SK-N-SH treated with all-trans-retinoic acid at 6 μM for 48 hours (cell line): ENCODE results near the gene ADARB2.

Experiments used
- ATAC-seq: fragments of 200-7000 bp; cut with Tn5 transposase; 3 replicates; pipeline ENCODE4 v1.9.1; 2020; ENCODE audit warnings: mild to moderate bottlenecking, moderate library complexity
- ARNTL ChIP-seq: fragments of 450-650 bp; formaldehyde crosslinking; IDR thresholded peaks from 2 replicates; pipeline ENCODE4 v1.5.0; 2020; ENCODE audit warnings: low read depth, mild to moderate bottlenecking, moderate library complexity, borderline replicate concordance
- BACH2 ChIP-seq: fragments of 250-450 bp; sonication (Bioruptor Pico); IDR thresholded peaks from 2 replicates; pipeline ENCODE4 v1.9.0; 2021; ENCODE audit warnings: mild to moderate bottlenecking, borderline replicate concordance
- CSDC2 ChIP-seq: fragments of 250-450 bp; sonication (Bioruptor Pico); IDR thresholded peaks from 2 replicates; pipeline ENCODE4 v1.5.0; 2020; ENCODE audit warnings: mild to moderate bottlenecking, moderate library complexity
- ESRRG ChIP-seq: fragments of 250-450 bp; sonication (Bioruptor Pico); IDR thresholded peaks from 2 replicates; pipeline ENCODE4 v1.6.1; 2021; ENCODE audit warnings: mild to moderate bottlenecking
- GLIS3 ChIP-seq: fragments of 250-450 bp; sonication (Bioruptor Pico); IDR thresholded peaks from 2 replicates; pipeline ENCODE4 v1.5.0; 2020; ENCODE audit warnings: mild to moderate bottlenecking, moderate library complexity
- ISL1 ChIP-seq: fragments of 250-450 bp; sonication (Bioruptor Pico); IDR thresholded peaks from 2 replicates; pipeline ENCODE4 v2.1.2; 2022; ENCODE audit warnings: mild to moderate bottlenecking, moderate library complexity
- OSR1 ChIP-seq: fragments of 250-450 bp; sonication (Bioruptor Pico); IDR thresholded peaks from 2 replicates; pipeline ENCODE4 v1.8.0; 2022; ENCODE audit warnings: moderate library complexity, mild to moderate bottlenecking, inconsistent platforms
- PPARA ChIP-seq: fragments of 250-450 bp; sonication (Bioruptor Pico); IDR thresholded peaks from 2 replicates; pipeline ENCODE4 v1.5.0; 2020; ENCODE audit warnings: mild to moderate bottlenecking, borderline replicate concordance
- RARB ChIP-seq: fragments of 250-450 bp; sonication (Bioruptor Pico); IDR thresholded peaks from 2 replicates; pipeline ENCODE4 v1.8.0; 2021; ENCODE audit warnings: mild to moderate bottlenecking, moderate library complexity
- SNAI2 ChIP-seq: fragments of 250-450 bp; sonication (Bioruptor Pico); IDR thresholded peaks from 2 replicates; pipeline ENCODE4 v1.5.0; 2020; ENCODE audit warnings: mild to moderate bottlenecking, moderate library complexity
- TCF4 ChIP-seq: fragments of 250-450 bp; sonication (Bioruptor Pico); IDR thresholded peaks from 2 replicates; pipeline ENCODE4 v1.8.0; 2021; ENCODE audit warnings: mild to moderate bottlenecking, moderate library complexity, borderline replicate concordance
- TOX ChIP-seq: fragments of 250-450 bp; sonication (Bioruptor Pico); IDR thresholded peaks from 2 replicates; pipeline ENCODE4 v1.8.0; 2021; ENCODE audit warnings: mild to moderate bottlenecking, moderate library complexity, borderline replicate concordance
- ZFP30 ChIP-seq: fragments of 450-650 bp; formaldehyde crosslinking; IDR thresholded peaks from 2 replicates; pipeline ENCODE4 v1.5.0; 2022; ENCODE audit warnings: mild to moderate bottlenecking, moderate library complexity
- ZNF565 ChIP-seq: fragments of 450-650 bp; formaldehyde crosslinking; conservative IDR thresholded peaks from 2 replicates; pipeline ENCODE4 v1.5.0; 2020; ENCODE audit warnings: low read depth, mild to moderate bottlenecking, moderate library complexity
- ZNF70 ChIP-seq: fragments of 450-650 bp; formaldehyde crosslinking; IDR thresholded peaks from 2 replicates; pipeline ENCODE4 v1.5.0; 2020; ENCODE audit warnings: mild to moderate bottlenecking, moderate library complexity
- TF ChIP-seq, protein P1 (sequence below): fragments of 250-450 bp; sonication (Bioruptor Pico); IDR thresholded peaks from 2 replicates; pipeline ENCODE4 v1.5.1; 2021; ENCODE audit warnings: mild to moderate bottlenecking, moderate library complexity
- TF ChIP-seq, protein P2 (sequence below): fragments of 250-450 bp; sonication (Bioruptor Pico); IDR thresholded peaks from 2 replicates; pipeline ENCODE4 v1.5.1; 2020; ENCODE audit warnings: low read depth, mild to moderate bottlenecking, moderate library complexity
- TF ChIP-seq, protein P3 (sequence below): fragments of 250-450 bp; sonication (Bioruptor Pico); IDR thresholded peaks from 2 replicates; pipeline ENCODE4 v1.5.0; 2020; ENCODE audit warnings: mild to moderate bottlenecking, moderate library complexity

Gene ADARB2

DNA sequence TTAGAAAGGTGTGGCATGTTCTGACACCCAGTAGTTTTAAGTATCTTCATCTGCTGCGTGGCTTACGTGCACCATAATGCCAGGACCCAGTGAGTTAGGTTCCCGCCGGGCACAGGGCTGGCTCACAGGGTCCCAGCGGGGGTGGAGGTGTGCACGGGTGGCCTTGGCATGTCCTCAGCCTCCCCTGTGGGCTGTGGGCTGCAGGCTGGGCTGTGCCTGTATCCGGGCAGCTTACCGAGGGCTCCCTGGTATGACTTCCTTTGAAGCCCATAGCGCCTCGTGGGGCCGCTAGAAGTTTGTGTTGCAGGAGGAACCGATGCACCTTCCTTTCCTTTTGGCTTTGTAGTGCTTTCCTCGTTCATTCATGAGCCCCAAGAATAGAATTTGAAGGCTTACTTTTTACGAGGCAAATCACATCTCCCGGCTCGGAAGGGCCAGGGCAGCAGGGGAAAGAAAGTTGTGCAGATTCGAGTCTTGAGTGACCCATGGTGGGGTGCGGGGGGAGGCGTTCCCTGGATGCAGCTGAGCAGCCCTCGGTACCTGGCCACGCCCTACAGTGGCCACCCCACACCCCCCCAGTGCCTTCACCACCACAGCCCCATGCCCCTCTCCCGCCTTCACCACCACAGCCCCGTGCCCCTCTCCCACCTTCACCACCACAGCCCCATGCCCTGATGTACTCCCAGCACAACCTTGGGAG lies 568.0 kb downstream of the ADARB2 start:
- no peak for ATAC-seq
- no peak for TF ChIP-seq SNAI2 (CRISPR knock-in tag)
- TF ChIP-seq ZFP30 (CRISPR knock-in tag) = no peak
- TF ChIP-seq PPARA (CRISPR knock-in tag) = no peak
- TF ChIP-seq TOX (CRISPR knock-in tag) = no peak
- TF ChIP-seq ZNF70 = no peak
- TF ChIP-seq BACH2 = no peak
- no peak for TF ChIP-seq TCF4 (CRISPR knock-in tag)
- no peak for TF ChIP-seq ISL1
- TF ChIP-seq ESRRG = no peak
- TF ChIP-seq ZNF565 (CRISPR knock-in tag) = no peak
- no peak for TF ChIP-seq ARNTL
- no peak for TF ChIP-seq GLIS3 (CRISPR knock-in tag)
- no peak for TF ChIP-seq OSR1 (CRISPR knock-in tag)
- no peak for TF ChIP-seq RARB

DNA sequence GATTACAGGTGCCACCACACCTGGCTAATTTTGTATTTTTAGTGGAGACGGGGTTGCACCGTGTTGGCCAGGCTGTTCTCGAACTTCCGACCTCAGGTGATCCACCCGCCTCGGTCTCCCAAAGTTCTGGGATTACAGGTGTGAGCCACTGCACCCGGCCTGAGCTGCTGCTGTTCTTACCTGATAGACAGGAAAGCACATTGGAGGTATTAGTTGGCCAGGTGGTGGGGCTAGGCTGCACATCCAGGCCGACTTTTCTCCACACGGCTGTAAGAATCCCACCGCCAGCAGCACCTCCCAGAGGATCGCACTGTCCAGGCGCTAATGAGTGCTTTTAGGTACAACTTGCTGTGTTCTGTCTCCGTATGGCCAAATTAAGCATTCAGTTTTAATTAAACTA lies 568.6 kb downstream of the ADARB2 start:
- ATAC-seq = no peak
- TF ChIP-seq TOX (CRISPR knock-in tag) (no peak), SNAI2 (CRISPR knock-in tag) (no peak), ZNF565 (CRISPR knock-in tag) (no peak), ZNF70 (no peak), ISL1 (no peak), ZFP30 (CRISPR knock-in tag) (no peak)
- TF ChIP-seq, protein P1, sequence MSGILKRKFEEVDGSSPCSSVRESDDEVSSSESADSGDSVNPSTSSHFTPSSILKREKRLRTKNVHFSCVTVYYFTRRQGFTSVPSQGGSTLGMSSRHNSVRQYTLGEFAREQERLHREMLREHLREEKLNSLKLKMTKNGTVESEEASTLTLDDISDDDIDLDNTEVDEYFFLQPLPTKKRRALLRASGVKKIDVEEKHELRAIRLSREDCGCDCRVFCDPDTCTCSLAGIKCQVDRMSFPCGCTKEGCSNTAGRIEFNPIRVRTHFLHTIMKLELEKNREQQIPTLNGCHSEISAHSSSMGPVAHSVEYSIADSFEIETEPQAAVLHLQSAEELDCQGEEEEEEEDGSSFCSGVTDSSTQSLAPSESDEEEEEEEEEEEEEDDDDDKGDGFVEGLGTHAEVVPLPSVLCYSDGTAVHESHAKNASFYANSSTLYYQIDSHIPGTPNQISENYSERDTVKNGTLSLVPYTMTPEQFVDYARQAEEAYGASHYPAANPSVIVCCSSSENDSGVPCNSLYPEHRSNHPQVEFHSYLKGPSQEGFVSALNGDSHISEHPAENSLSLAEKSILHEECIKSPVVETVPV (CRISPR knock-in tag) = no peak
- TF ChIP-seq, protein P2, sequence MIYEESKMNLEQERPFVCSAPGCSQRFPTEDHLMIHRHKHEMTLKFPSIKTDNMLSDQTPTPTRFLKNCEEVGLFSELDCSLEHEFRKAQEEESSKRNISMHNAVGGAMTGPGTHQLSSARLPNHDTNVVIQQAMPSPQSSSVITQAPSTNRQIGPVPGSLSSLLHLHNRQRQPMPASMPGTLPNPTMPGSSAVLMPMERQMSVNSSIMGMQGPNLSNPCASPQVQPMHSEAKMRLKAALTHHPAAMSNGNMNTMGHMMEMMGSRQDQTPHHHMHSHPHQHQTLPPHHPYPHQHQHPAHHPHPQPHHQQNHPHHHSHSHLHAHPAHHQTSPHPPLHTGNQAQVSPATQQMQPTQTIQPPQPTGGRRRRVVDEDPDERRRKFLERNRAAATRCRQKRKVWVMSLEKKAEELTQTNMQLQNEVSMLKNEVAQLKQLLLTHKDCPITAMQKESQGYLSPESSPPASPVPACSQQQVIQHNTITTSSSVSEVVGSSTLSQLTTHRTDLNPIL (CRISPR knock-in tag) = no peak
- TF ChIP-seq, protein P3, sequence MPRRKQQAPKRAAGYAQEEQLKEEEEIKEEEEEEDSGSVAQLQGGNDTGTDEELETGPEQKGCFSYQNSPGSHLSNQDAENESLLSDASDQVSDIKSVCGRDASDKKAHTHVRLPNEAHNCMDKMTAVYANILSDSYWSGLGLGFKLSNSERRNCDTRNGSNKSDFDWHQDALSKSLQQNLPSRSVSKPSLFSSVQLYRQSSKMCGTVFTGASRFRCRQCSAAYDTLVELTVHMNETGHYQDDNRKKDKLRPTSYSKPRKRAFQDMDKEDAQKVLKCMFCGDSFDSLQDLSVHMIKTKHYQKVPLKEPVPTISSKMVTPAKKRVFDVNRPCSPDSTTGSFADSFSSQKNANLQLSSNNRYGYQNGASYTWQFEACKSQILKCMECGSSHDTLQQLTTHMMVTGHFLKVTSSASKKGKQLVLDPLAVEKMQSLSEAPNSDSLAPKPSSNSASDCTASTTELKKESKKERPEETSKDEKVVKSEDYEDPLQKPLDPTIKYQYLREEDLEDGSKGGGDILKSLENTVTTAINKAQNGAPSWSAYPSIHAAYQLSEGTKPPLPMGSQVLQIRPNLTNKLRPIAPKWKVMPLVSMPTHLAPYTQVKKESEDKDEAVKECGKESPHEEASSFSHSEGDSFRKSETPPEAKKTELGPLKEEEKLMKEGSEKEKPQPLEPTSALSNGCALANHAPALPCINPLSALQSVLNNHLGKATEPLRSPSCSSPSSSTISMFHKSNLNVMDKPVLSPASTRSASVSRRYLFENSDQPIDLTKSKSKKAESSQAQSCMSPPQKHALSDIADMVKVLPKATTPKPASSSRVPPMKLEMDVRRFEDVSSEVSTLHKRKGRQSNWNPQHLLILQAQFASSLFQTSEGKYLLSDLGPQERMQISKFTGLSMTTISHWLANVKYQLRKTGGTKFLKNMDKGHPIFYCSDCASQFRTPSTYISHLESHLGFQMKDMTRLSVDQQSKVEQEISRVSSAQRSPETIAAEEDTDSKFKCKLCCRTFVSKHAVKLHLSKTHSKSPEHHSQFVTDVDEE (CRISPR knock-in tag) = no peak
- TF ChIP-seq, all 23 proteins: peak for 0

DNA sequence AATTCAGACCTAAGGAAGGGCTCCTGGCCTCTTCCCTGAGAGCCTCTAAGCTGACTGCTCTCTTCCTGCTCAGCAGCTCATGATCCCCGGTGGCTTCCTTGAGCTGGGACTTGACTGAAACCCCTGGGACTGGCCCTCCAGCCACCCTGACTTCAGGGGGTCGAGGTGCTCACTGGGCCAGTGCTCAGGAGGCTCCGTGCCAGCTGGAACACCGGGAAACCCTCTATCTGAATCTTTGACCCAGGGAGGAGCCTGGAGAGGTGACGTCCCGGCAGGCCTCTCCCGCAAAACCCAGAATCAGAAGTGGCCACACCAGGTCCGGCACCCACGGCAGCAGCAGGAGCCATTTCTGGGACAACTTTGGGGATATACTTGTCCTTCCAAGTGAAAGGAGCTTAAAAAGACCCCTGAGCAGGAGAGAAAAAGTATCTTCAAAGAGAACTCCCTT lies 570.5 kb downstream of the ADARB2 start:
- no peak for ATAC-seq
- no peak for TF ChIP-seq ZFP30 (CRISPR knock-in tag)
- TF ChIP-seq, protein P2 (CRISPR knock-in tag) = no peak
- TF ChIP-seq RARB = no peak
- no peak for TF ChIP-seq GLIS3 (CRISPR knock-in tag)
- no peak for TF ChIP-seq OSR1 (CRISPR knock-in tag)
- TF ChIP-seq ARNTL = no peak
- no peak for TF ChIP-seq TOX (CRISPR knock-in tag)
- TF ChIP-seq BACH2 = no peak
- TF ChIP-seq, protein P3 (CRISPR knock-in tag) = no peak
- TF ChIP-seq CSDC2 (CRISPR knock-in tag) = no peak
